BE2C (cell line): ENCODE results near the gene CHPF.

Source experiments
- DNase-seq: peaks from one replicate; pipeline ENCODE4 v3.0.0-alpha.2; 2020
- H3K27me3 ChIP-seq: fragments of 250-450 bp; sonication (Bioruptor Pico); 2 replicates; pipeline ENCODE4 v1.5.1; 2020; ENCODE audit warnings: mild to moderate bottlenecking
- H3K36me3 ChIP-seq: fragments of 250-450 bp; sonication (Bioruptor Pico); 2 replicates; pipeline ENCODE4 v1.5.1; 2020; ENCODE audit warnings: mild to moderate bottlenecking
- H3K4me1 ChIP-seq: fragments of 250-450 bp; sonication (Bioruptor Pico); 2 replicates; pipeline ENCODE4 v1.5.1; 2020
- H3K4me3 ChIP-seq: 2 replicates; pipeline ENCODE4 v1.5.1; 2011; ENCODE audit warnings: low read depth, low read length
- H3K9me3 ChIP-seq: fragments of 250-450 bp; sonication (Bioruptor Pico); 2 replicates; pipeline ENCODE4 v1.5.1; 2020
- CTCF ChIP-seq: IDR thresholded peaks from 2 replicates; pipeline ENCODE4 v1.5.1; 2012; ENCODE audit warnings: mild to moderate bottlenecking, low read depth, low read length

The CHPF gene

GRCh38 chr2:219531639-219532377 lies 11.8 kb downstream of the CHPF start:
- Histone ChIP-seq H3K36me3 (no peaks in the 10 kb centered on the region), H3K4me3 (no peak overlapping the region), H3K27me3 (no peaks in the 10 kb centered on the region), H3K4me1 (peaks cover 19% of the 10 kb centered on the region), H3K9me3 (no peaks in the 10 kb centered on the region)
- no peak for TF ChIP-seq CTCF
- no peak for DNase-seq

- peak; percentile 93 for DNase-seq
- no peak overlapping the region for H3K4me3 ChIP-seq
- H3K27me3 ChIP-seq: no peaks in the 10 kb centered on the region
- H3K4me1 ChIP-seq: peaks cover 33% of the 10 kb centered on the region
- TF ChIP-seq CTCF: peak; percentile 98
- no peaks in the 10 kb centered on the region for H3K36me3 ChIP-seq
- no peaks in the 10 kb centered on the region for H3K9me3 ChIP-seq
These were observed 13.3 kb downstream of the CHPF start for GRCh38 chr2:219530048-219530963.

GRCh38 chr2:219527472-219527871 lies 16.1 kb downstream of the CHPF start:
- DNase-seq: no peak

GRCh38 chr2:219527076-219527394 lies 16.6 kb downstream of the CHPF start:
- H3K9me3 ChIP-seq: no peaks in the 10 kb centered on the region
- H3K36me3 ChIP-seq: no peaks in the 10 kb centered on the region
- no peak for TF ChIP-seq CTCF
- H3K27me3 ChIP-seq: no peaks in the 10 kb centered on the region
- DNase-seq: peak; percentile 62
- H3K4me1 ChIP-seq: peaks cover 55% of the 10 kb centered on the region
- H3K4me3 ChIP-seq: peak overlapping the region; percentile 10

More at GRCh38 chr2:219527472-219527871, 16.1 kb downstream of the CHPF start:
- Histone ChIP-seq H3K9me3 (no peaks in the 10 kb centered on the region), H3K4me1 (peaks cover 55% of the 10 kb centered on the region), H3K36me3 (no peaks in the 10 kb centered on the region), H3K4me3 (no peak overlapping the region; the same call in 1 of the 2 replicates), H3K27me3 (no peaks in the 10 kb centered on the region)
- no peak for TF ChIP-seq CTCF

- Histone ChIP-seq H3K9me3 (no peaks in the 10 kb centered on the region), H3K27me3 (no peaks in the 10 kb centered on the region), H3K4me1 (peaks cover 60% of the 10 kb centered on the region), H3K36me3 (no peaks in the 10 kb centered on the region), H3K4me3 (peak overlapping the region; percentile 30)
- DNase-seq: peak; percentile 44
- no peak for TF ChIP-seq CTCF
These were observed 17.1 kb downstream of the CHPF start for GRCh38 chr2:219526320-219527075.
